MCF 10A (cell line): ENCODE data around the gene PLBD2. TPM values are rescaled to one million over a fixed set of nuclear protein-coding genes. Genes with fewer than 3 reads are reported as not detected.

ENCODE experiments used
- BruUV-seq: library from RNA; stranded (reverse); fragments of 400-500 nt; replicated peaks from 2 replicates; lab custom pipeline; 2021; lab: Mats Ljungman, UMichigan
- CTCF ChIA-PET: fragments of 300-600 bp; sonication (Branson Sonifier 250); formaldehyde crosslinking; extraction: SDS; loops from one replicate; lab custom pipeline; 2021; ENCODE audit warnings: antibody characterized with exemption, inconsistent platforms; lab: Yijun Ruan, JAX
- POLR2A ChIA-PET: fragments of 300-600, 350-650 bp; sonication (Branson Sonifier 250); formaldehyde crosslinking; extraction: SDS; loops from one replicate; lab custom pipeline; 2020; ENCODE audit warnings: antibody characterized with exemption, inconsistent platforms; lab: Yijun Ruan, JAX
- DNase-seq: peaks from one replicate; pipeline ENCODE4 v3.0.0-alpha.2; 2018; ENCODE audit not compliant: unreplicated experiment
- H3K27ac Mint-ChIP-seq: one replicate; pipeline ENCODE4 v1.8.0; 2022; ENCODE audit warnings: mild to moderate bottlenecking, low read depth, mixed read lengths; ENCODE audit not compliant: unreplicated experiment
- H3K27me3 Mint-ChIP-seq: one replicate; pipeline ENCODE4 v1.8.0; 2022; ENCODE audit warnings: mixed read lengths; ENCODE audit not compliant: insufficient read depth, unreplicated experiment
- H3K36me3 Mint-ChIP-seq: one replicate; pipeline ENCODE4 v1.8.0; 2022; ENCODE audit warnings: mild to moderate bottlenecking, moderate library complexity, mixed read lengths; ENCODE audit not compliant: insufficient read depth, unreplicated experiment
- H3K4me1 Mint-ChIP-seq: one replicate; pipeline ENCODE4 v1.8.0; 2022; ENCODE audit warnings: mixed read lengths; ENCODE audit not compliant: insufficient read depth, unreplicated experiment
- H3K4me3 Mint-ChIP-seq: one replicate; pipeline ENCODE4 v1.8.0; 2022; ENCODE audit warnings: mild to moderate bottlenecking, moderate library complexity, mixed read lengths; ENCODE audit not compliant: unreplicated experiment
- H3K9me3 Mint-ChIP-seq: one replicate; pipeline ENCODE4 v1.8.0; 2022; ENCODE audit warnings: mixed read lengths; ENCODE audit not compliant: unreplicated experiment
- intact Hi-C: fragments of 100-400 bp; cut with micrococcal nuclease; formaldehyde crosslinking; loops from 2 replicates; pipeline ENCODE4 v1.14.1; 2022
- total RNA-seq: library from RNA; stranded (reverse); gene quantifications from 2 replicates; pipeline ENCODE4 v1.2.3, GENCODE V29; 2022
- TF ChIP-seq, protein P1 (sequence below): fragments of 200-600 bp; IDR thresholded peaks from one replicate; pipeline ENCODE4 v1.8.0; 2022; ENCODE audit warnings: antibody characterized with exemption, mild to moderate bottlenecking; ENCODE audit not compliant: unreplicated experiment

The PLBD2 gene
- total RNA-seq, 1 experiment from 2014 or later: 18.1 TPM

DNA sequence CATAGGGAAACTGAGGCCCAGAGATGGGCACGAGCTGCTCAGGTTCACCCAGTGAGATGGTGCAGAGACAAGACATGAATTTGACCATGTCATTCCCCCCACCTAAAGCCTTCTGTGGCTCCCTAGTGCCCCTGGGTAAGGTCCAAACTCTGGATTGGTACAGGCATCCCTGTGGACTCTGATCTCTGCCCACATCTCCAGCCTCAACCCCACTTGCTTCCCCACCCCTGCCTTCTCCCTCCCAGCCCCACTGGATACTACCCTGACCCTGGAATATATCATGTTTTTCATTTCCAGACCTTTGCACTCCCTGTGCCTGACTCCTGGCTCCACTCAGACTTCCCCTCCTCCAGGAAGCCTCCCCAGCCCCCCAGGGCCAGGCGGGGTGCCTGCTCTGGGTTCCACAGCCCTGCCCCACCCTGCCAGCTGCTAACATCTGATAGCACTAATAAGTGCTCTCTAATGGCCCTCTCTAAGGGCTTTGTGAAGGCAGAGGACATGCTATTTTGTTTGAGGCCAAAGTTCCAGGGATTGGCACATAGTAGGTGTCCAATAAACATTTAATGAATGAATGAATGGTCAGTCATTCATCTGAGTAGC is 62.7 kb downstream of the PLBD2 start:
- DNase-seq: no peak
- Mint-ChIP-seq H3K4me3 (peak overlapping the region; percentile 91), H3K27ac (no peak overlapping the region), H3K36me3 (no peaks in the 10 kb centered on the region), H3K27me3 (no peaks in the 10 kb centered on the region), H3K4me1 (peaks cover 5% of the 10 kb centered on the region), H3K9me3 (no peaks in the 10 kb centered on the region)
- BruUV-seq: no TSS peak
- intact Hi-C loops: loop anchor here (5.0 to 10.0 kb wide), 2 partner anchors 89 to 376 kb away; no protein-coding TSS in a partner anchor
- ChIA-PET POLR2A (interaction anchor here (1.5 kb wide), 1 partner anchor 235 kb away, joined by 4 read pairs; the partner anchor contains the start of genes DDX54 and RITA1), CTCF (interaction anchor here (0.7 kb wide), 1 partner anchor 52 kb away, joined by 3 read pairs; no protein-coding TSS in a partner anchor)
- TF ChIP-seq, protein P1, sequence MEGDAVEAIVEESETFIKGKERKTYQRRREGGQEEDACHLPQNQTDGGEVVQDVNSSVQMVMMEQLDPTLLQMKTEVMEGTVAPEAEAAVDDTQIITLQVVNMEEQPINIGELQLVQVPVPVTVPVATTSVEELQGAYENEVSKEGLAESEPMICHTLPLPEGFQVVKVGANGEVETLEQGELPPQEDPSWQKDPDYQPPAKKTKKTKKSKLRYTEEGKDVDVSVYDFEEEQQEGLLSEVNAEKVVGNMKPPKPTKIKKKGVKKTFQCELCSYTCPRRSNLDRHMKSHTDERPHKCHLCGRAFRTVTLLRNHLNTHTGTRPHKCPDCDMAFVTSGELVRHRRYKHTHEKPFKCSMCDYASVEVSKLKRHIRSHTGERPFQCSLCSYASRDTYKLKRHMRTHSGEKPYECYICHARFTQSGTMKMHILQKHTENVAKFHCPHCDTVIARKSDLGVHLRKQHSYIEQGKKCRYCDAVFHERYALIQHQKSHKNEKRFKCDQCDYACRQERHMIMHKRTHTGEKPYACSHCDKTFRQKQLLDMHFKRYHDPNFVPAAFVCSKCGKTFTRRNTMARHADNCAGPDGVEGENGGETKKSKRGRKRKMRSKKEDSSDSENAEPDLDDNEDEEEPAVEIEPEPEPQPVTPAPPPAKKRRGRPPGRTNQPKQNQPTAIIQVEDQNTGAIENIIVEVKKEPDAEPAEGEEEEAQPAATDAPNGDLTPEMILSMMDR: no peak

DNA sequence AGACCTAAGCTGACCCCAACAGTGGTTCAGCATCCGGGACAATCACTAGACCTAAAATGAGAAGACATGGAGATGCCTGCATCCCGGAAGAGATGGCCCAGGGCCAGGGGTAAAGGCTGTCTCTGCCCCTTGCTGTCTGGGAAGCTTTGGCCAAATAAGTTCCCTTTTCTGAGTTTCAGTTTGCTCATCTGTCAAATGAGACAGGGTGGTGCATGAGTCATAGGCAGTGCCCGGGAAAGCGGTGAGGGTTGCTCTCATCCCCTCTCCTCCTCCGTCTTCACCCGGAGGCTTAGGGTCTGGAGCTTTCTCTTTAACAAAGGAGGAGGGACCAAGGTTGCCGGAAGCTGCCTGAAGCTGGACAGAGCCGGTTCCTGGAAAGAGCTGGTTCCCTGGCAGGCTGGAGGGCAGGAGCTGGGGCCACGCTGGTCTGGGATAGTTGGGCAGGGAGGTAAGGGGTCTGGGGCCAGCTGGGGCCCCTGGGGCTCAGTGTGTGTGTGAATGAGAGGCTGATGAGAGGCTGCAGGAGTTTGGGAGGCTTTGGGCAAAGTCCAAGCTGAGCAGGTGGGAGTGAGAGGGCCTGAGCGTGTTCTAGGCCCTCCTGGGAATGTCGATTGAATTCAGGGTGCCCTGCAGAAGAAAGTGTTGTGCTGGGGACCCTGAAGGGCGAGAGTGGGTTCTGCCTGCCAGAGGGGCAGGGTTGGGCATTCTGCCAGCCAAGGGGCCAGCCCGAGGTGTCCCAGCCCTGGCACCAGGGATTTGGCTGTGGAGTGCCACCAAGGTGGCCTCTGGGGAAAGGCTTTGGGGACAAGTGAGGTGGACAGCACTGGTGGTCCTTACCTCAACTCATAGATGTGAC is 63.9 kb downstream of the PLBD2 start, which contains the start of gene SDSL:
SDSL (plus strand) TSS at position 351 of the 856 bp plus-strand sequence. CDS start 5,603 bp downstream, outside the sequence.
- CTCF ChIA-PET: interaction anchor here (0.7 kb wide), 3 partner anchors 53 to 545 kb away, joined by 3 to 4 read pairs (median 3); no protein-coding TSS in a partner anchor
- H3K27ac Mint-ChIP-seq: peak within 1 kb of the TSS; percentile 93
- H3K36me3 Mint-ChIP-seq: no peaks in the 10 kb centered on the region
- H3K27me3 Mint-ChIP-seq: no peaks in the 10 kb centered on the region
- DNase-seq: peak; percentile 96
- POLR2A ChIA-PET: interaction anchor here (0.8 to 1.7 kb wide), 6 partner anchors 14 to 237 kb away, joined by 3 to 9 read pairs (median 3); partner anchors contain the start of genes DDX54, RITA1, SDS and SLC8B1
- H3K4me1 Mint-ChIP-seq: peaks cover 5% of the 10 kb centered on the region
- BruUV-seq: TSS peak; percentile 64
- peak within 1 kb of the TSS; percentile 91 for H3K4me3 Mint-ChIP-seq
- TF ChIP-seq, protein P1: no peak
- intact Hi-C loops: loop anchor here (5.0 to 10.0 kb wide), 2 partner anchors 90 to 377 kb away; no protein-coding TSS in a partner anchor
- H3K9me3 Mint-ChIP-seq: no peaks in the 10 kb centered on the region

DNA sequence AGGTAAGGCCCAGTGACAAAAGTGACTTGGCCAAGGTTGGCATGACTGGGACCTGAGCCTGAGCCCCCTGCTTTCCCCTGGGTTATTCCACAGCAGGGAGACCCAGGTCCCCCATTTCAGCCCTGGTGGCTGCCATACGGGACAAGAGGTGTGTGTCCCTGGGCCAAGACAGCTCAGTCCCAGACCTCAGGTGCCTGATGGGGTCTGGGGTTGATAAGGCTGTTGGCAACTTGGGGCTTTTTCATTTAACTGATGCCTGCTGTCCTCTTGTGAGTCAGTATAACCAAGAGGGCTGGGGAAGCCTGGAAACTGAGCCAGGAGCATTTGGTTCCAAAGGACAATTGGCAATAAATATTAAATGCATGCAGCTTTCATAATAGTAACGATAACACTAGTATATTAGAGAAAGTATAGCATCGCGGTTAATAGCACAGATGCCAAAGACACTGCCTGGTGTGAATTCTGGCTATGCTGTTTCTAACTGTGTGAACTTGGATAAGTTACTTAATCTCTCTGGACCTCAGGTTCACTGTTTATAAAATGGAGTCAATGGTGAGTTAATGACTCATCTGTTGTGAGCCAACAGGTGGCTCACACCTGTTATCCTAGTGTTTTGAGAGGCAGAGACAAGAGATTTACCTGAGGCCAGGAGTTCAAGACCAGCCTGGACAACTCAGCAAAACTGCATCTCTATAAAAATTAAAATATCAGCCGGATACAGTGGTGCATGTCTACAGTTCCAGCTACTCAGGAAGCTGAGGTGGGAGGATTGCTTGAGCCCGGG is 64.7 kb downstream of the PLBD2 start:
- Mint-ChIP-seq H3K4me1 (peaks cover 5% of the 10 kb centered on the region), H3K27ac (peak overlapping the region; percentile 93), H3K27me3 (no peaks in the 10 kb centered on the region), H3K9me3 (no peaks in the 10 kb centered on the region), H3K4me3 (peak overlapping the region; percentile 91), H3K36me3 (no peaks in the 10 kb centered on the region)
- TF ChIP-seq, protein P1: no peak
- no TSS peak for BruUV-seq
- peak; percentile 38 for DNase-seq
- intact Hi-C loops: loop anchor here (5.0 to 10.0 kb wide), 2 partner anchors 91 to 378 kb away; no protein-coding TSS in a partner anchor
- POLR2A ChIA-PET: interaction anchor here (1.1 to 1.7 kb wide), 3 partner anchors 19 to 237 kb away, joined by 3 to 9 read pairs (median 4); partner anchors contain the start of genes DDX54, RITA1, SDS and SLC8B1
- CTCF ChIA-PET: interaction anchor here (0.5 to 2.8 kb wide), 2 partner anchors 9 to 1618 kb away, joined by 3 to 15 read pairs; no protein-coding TSS in a partner anchor
